Measurements from ENCODE around the gene MYBBP1A.

DNA sequence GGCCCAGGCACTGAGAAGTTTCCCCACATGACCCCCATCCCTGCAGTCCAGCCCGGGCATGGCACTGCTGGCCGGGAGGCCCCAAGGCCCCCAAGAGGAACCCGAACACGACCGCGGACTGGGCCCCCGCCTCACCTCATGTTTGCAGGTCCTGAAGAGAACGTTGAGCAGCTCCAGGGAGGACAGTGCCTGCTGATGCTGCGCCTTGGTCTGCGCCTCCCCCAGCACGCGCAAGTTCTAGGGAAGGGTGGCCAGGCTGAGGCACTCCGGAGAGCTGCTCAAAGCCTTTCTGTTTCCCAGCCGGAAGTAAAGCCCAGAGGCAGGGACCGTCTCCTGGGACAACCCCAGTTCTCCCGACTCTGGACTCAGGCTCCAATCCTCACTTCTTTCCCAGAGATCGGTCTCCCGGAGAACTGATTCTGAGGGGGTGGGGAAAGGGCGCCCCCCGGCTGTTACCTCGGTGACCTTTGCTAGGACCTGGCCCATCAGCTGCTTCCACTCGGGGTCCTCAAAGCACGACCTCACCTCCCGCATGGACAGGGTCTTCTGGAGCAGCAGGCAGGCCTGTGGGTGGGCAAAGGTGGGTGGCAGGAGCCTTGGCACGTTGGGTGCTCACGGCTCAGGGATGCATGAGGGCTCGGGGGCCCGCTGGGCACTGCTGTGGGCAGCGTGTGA, 13.7 kb downstream of the MYBBP1A start:
- TF ChIP-seq CTCF (IDR thresholded peaks at IDR 0.05) (peak; percentile 17; the same call in 1 of the 3 replicates), USF2 (IDR thresholded peaks at IDR 0.05) (no peak), CEBPB (IDR thresholded peaks at IDR 0.05) (no peak), EP300 (IDR thresholded peaks at IDR 0.05) (no peak), REST (IDR thresholded peaks at IDR 0.05) (no peak), MYC (IDR thresholded peaks at IDR 0.05; ENCODE audit: borderline replicate concordance, low read length) (no peak), JUN (IDR thresholded peaks at IDR 0.05) (no peak)
